Ovary (tissue), 9 donors: ENCODE results near the gene F2RL3. TPM values are rescaled to one million over a fixed set of nuclear protein-coding genes. Genes with fewer than 3 reads are reported as not detected.

Experiments
- DNase-seq, 5 donors: peaks; one replicate each; pipeline ENCODE4 v3.0.0-alpha.2; 2019 to 2020
- H3K27ac ChIP-seq, 2 donors: fragments of 200-600 bp; one replicate each; pipeline versions ENCODE4 v1.5.1 to v1.8.0; 2019 to 2022
- H3K27me3 ChIP-seq: fragments of 200-600 bp; one replicate; pipeline ENCODE4 v1.8.0; 2022
- H3K36me3 ChIP-seq: fragments of 200-600 bp; sonication (generic); one replicate; pipeline ENCODE4 v1.5.1; 2019
- H3K4me1 ChIP-seq: one replicate; pipeline ENCODE4 v1.8.1; 2013; ENCODE audit warnings: mild to moderate bottlenecking, moderate library complexity; ENCODE audit not compliant: insufficient read depth
- H3K4me3 ChIP-seq: fragments of 200-600 bp; sonication (generic); one replicate; pipeline ENCODE4 v1.5.1; 2017
- H3K9me3 ChIP-seq, 2 donors: fragments of 200-600 bp in 1 of 2; sonication (generic) in 1 of 2; one replicate each; pipeline versions ENCODE4 v1.5.1 to v1.8.1; 2013 to 2019; ENCODE audit warnings: mild to moderate bottlenecking in 1 of 2, moderate library complexity in 1 of 2
- EP300 ChIP-seq: sonication (generic); formaldehyde crosslinking; IDR thresholded peaks from one replicate; pipeline ENCODE4 v1.6.1; 2017; ENCODE audit warnings: antibody characterized with exemption
- POLR2A ChIP-seq: fragments of 450-650 bp; IDR thresholded peaks from one replicate; pipeline ENCODE4 v1.6.1; 2017; ENCODE audit warnings: antibody characterized with exemption, mild to moderate bottlenecking, moderate library complexity
- WGBS, 3 donors: extraction: QIAGEN DNeasy Blood & Tissue Kit in 1 of 3; methylation state at CpG; one replicate each; pipeline versions ENCODE4 v1.1.5 to v1.1.7; 2013 to 2017; 5-methylcytosine and 5-hydroxymethylcytosine counted together
- intact Hi-C, 4 donors: fragments of 100-400 bp; cut with DNase I; formaldehyde crosslinking; loops; one replicate each; pipeline versions ENCODE4 v1.11.0 to v1.15.1; 2022 to 2023
- polyA plus RNA-seq, 2 donors: library from polyadenylated mRNA; stranded (reverse); fragments of 200-250 nt in 1 of 2; fragments of 350-450 nt in 1 of 2; fragmentation: Illumina TruSeq in 1 of 2; extraction: RNeasy Lipid Tissue Mini Kit (QIAGEN cat#74804) in 1 of 2; gene quantifications; one replicate each; pipeline ENCODE4 v1.2.3, GENCODE V29; 2013 to 2014
- total RNA-seq, 7 donors: library from RNA; depleted of rRNA in 2 of 7; stranded (reverse); fragments of >200 nt in 2 of 7; fragmentation: NEBNext Ultra II Directional in 3 of 7; extraction: Animal tissue kit (Norgen Biotek cat#: 25700) in 3 of 7; gene quantifications; one replicate each; pipeline versions ENCODE4 v1.1.0 to v1.2.4, GENCODE V29; 2016 to 2023
- TF ChIP-seq, protein P1 (sequence below), 3 donors: fragments of 450-650 bp in 2 of 3; fragments of 200-600 bp in 1 of 3; IDR thresholded peaks; one replicate each; pipeline versions ENCODE4 v1.5.1 to v1.8.0; 2016 to 2022; ENCODE audit warnings: antibody characterized with exemption in 3 of 3, mild to moderate bottlenecking in 1 of 3
- donor health status: DM: no; HTN: no; CAD: no; lungs with moderate emphysema.
- donor health status: DM: no; HTN: no; CAD: no.
- donor health status: Bipolar disorder and iron deficiency.
- donor health status: DM: yes; HTN: yes; CAD: no.
- donor health status: DM: no; HTN: no; CAD: no.
- donor health status: DM: yes; HTN: yes; CAD: no.

The F2RL3 gene
- total and polyA plus RNA-seq, 9 donors, result 0.08 to 5.4 (median 0.92) TPM

DNA sequence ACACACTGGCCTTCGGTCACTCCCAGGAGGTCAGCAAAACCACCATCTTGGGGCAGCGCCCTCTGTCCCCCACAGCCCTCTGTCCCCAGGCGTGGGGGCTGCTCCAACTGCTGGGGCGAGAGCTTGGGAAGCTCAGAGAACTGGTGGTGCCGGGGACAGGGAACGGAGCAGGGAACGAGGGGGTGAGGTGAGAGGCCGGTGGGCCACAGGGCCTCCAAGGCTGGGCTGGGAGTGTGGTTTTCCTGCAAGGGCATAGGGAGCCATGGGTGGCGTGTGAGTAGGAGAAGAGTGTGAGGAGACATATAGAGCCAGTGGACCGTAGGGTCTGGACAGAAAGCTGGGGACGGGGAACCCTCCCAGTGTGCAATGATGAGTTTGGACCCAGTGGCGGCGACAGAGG, 34.1 kb downstream of the F2RL3 start:
- no peaks in the 10 kb centered on the region for H3K9me3 ChIP-seq
- H3K27ac ChIP-seq, result no peak overlapping the region
- no peaks in the 10 kb centered on the region for H3K36me3 ChIP-seq
- no peaks in the 10 kb centered on the region for H3K27me3 ChIP-seq
- H3K4me1 ChIP-seq, result no peaks in the 10 kb centered on the region
- intact Hi-C loops, result no loop called here
- no peak overlapping the region for H3K4me3 ChIP-seq
- 92 to 95% (median 92%) methylated on average over 13 of the region's 13 CpGs for WGBS, 3 donors
- TF ChIP-seq POLR2A (no peak), EP300 (no peak)
- TF ChIP-seq, protein P1, sequence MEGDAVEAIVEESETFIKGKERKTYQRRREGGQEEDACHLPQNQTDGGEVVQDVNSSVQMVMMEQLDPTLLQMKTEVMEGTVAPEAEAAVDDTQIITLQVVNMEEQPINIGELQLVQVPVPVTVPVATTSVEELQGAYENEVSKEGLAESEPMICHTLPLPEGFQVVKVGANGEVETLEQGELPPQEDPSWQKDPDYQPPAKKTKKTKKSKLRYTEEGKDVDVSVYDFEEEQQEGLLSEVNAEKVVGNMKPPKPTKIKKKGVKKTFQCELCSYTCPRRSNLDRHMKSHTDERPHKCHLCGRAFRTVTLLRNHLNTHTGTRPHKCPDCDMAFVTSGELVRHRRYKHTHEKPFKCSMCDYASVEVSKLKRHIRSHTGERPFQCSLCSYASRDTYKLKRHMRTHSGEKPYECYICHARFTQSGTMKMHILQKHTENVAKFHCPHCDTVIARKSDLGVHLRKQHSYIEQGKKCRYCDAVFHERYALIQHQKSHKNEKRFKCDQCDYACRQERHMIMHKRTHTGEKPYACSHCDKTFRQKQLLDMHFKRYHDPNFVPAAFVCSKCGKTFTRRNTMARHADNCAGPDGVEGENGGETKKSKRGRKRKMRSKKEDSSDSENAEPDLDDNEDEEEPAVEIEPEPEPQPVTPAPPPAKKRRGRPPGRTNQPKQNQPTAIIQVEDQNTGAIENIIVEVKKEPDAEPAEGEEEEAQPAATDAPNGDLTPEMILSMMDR (IDR thresholded peaks at IDR 0.05), result no peak
- no peak for DNase-seq

DNA sequence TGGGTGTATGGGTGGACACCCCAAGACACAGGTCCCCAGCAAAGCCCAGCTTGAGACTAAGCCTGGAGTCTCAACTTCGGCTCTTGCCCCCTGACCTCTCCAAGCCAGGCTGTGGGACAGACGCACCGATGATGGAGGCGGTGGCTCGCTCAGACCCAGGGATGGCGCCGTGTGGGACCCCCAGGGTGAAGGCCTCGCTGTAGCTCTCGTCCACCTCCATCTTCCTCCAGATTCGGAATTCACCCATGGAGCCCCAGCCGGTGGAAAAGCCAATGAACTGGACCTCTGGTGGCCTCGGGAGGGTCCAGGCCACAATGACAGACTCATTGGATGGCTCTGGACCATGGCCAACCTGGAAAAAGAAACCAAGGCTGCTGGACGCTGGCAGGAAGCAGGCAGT, 39.1 kb downstream of the F2RL3 start:
- Histone ChIP-seq H3K9me3 (no peaks in the 10 kb centered on the region), H3K27ac (no peak overlapping the region), H3K36me3 (no peaks in the 10 kb centered on the region), H3K27me3 (no peaks in the 10 kb centered on the region), H3K4me3 (no peak overlapping the region), H3K4me1 (no peaks in the 10 kb centered on the region)
- no peak for DNase-seq
- TF ChIP-seq POLR2A, result no peak
- TF ChIP-seq, protein P1 (IDR thresholded peaks at IDR 0.05), result no peak
- TF ChIP-seq EP300, result no peak
- 93 to 96% (median 94%) methylated on average over 13 of the region's 13 CpGs for WGBS, 3 donors
- intact Hi-C loops, result no loop called here

DNA sequence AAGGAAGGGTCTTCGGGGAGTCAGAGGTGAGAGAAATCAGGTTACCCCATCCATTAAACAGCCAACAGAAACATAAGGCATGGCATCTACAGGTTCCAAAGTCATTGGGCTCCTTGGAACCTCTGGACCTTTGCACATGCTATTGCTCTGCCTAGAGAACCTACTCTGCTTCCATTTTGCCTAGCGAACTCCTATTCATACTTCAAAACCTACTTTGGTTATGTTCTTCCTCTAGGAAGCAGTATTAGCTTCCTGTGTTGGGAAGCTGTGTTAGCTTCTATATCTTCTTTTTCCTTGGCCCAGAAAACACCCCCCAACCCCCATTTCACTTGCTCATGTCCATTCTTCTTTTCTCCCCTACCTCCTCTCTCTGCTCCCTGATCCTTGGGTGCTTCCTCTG, 39.6 kb downstream of the F2RL3 start:
- DNase-seq, result no peak
- Histone ChIP-seq H3K27me3 (no peaks in the 10 kb centered on the region), H3K4me1 (no peaks in the 10 kb centered on the region), H3K4me3 (no peak overlapping the region), H3K36me3 (no peaks in the 10 kb centered on the region), H3K9me3 (no peaks in the 10 kb centered on the region), H3K27ac (no peak overlapping the region)
- TF ChIP-seq POLR2A (no peak), EP300 (no peak)
- TF ChIP-seq, protein P1 (IDR thresholded peaks at IDR 0.05), result no peak
- WGBS, 3 donors, result 94 to 97% (median 96%) methylated on average over 2 of the region's 2 CpGs
- intact Hi-C loops, result no loop called here

DNA sequence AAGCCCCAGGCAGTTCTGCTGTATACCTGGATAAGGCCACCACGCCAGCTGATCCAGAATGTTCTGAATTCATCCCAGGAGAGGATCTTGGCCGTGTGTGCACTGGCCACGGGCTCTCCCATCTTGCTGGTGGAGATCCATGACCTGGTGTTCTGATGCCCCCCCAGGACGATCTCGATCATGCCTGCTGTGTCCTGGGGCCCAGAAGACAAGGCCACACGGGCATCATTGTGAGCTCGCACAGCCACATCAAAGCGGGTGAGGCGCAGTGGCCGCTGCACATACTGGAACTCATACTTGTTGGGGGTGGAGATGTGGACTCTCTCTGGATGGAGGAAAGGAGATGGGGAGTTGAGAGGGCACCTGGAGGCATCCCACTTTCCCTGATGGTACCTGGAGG, 40.1 kb downstream of the F2RL3 start:
- intact Hi-C loops, result no loop called here
- no peaks in the 10 kb centered on the region for H3K36me3 ChIP-seq
- no peak overlapping the region for H3K4me3 ChIP-seq
- no peaks in the 10 kb centered on the region for H3K4me1 ChIP-seq
- H3K9me3 ChIP-seq, result no peaks in the 10 kb centered on the region
- no peak for TF ChIP-seq POLR2A
- TF ChIP-seq, protein P1 (IDR thresholded peaks at IDR 0.05), result no peak
- TF ChIP-seq EP300, result no peak
- 93 to 94% (median 94%) methylated on average over 10 of the region's 10 CpGs for WGBS, 3 donors
- H3K27ac ChIP-seq, result no peak overlapping the region
- H3K27me3 ChIP-seq, result no peaks in the 10 kb centered on the region
- no peak for DNase-seq

DNA sequence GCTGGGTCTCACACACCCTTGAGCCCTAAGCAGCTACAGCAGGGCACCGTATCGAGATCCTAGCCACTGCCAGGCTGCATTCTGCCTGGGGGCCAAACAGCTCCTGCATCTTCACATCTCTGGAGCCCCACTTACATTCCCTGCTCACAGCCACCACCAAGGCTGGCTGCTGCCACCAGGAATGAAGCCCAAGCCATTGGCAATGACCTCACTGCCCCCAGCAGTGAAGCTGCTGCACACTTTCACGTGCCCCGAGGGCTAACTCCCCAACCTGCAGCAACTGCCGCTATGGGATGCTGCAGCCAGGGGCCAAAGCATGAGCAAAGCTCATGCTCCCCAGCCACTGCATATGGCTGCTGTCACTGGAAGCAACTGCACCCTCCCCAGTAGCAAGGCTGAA, 42.0 kb downstream of the F2RL3 start:
- Histone ChIP-seq H3K27ac (no peak overlapping the region), H3K4me1 (no peaks in the 10 kb centered on the region), H3K36me3 (no peaks in the 10 kb centered on the region), H3K27me3 (no peaks in the 10 kb centered on the region), H3K4me3 (no peak overlapping the region), H3K9me3 (no peaks in the 10 kb centered on the region)
- intact Hi-C loops, result no loop called here
- no peak for TF ChIP-seq POLR2A
- TF ChIP-seq EP300, result no peak
- TF ChIP-seq, protein P1 (IDR thresholded peaks at IDR 0.05), result no peak
- 72 to 90% (median 82%) methylated on average over 5 of the region's 5 CpGs for WGBS, 3 donors
- no peak for DNase-seq
